ENCODE results near the gene PPAT.
"Not testable (repeated sequence)": the region's sequence is repeated elsewhere in the genome, so short reads cannot be mapped to it uniquely, and the experiment has no call there.

PPAT gene

DNA sequence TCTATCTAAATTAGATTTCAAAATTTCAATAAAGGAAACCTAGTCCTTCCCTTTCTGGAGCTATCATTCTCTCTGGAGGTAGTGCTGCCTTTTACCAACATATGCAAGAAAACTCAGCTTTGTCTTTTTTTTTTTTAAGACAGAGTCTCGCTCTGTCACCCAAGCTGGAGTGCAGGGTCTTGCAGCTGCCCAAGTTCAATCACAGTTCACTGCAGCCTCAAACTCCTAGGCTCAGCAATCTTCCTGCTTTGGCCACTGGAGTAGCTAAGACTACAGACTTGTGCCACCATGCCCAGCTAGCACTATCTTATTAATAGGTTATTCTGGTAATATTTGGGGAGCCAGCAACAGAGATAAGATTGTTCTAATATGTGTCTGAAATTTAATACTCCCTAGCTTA is 60.5 kb downstream of the PPAT start:
- DNase-seq, result no peak

DNA sequence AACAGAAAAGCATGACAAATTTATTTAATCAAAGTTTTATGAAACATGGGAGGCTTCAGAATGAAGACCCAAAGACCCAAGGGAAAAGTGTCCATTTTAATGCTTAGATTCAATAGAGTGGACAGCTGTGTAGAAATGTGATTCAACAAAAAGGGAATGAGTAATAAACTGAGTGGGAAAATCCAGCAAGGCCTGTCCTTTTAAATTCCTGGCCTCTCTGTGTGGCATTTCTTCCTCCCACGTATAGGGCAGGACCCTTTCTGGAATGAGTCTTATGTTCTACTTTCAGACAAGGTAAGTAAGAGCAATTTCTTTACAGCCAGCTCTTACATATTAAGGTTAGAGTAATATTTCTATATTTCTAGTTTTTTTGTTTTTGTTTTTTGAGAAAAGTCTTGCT is 62.6 kb downstream of the PPAT start:
- DNase-seq, result no peak

DNA sequence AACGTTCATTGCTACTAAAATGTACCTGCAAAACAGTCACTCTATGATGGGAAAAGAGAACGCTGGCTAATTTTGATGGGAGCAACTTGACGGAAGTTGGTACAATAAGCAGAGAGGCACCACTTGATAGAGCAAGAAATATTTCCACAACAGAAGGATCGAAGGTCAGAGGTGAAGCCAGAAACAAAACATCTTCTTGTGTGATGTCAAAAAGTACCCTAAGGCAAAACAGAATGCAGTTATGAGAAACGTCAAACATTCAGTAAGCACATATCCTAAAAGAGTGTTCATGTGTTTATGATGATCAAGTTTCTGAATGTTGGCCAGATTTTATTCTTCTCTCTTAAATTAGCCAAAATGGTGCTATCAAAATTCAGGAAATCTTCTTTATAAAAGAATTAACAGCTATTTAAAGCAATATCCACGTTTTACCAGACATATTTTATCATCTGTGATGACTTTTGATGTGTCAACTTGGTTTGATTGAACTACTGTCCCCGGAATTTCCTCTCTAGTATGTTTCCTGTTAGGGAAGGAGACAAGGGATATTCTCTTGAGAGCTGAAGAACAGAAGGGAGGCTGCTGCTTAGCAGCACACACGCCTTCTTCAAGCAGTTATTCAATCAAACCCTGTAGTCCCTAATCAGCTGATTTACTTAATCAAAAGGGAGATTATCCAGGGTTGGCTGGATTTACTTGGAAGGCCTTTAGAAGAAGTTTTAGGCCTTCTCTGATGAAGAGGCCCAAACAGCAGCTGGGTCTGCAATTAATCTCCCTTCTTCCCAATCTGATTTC is 63.8 kb downstream of the PPAT start:
- DNase-seq, result no peak

DNA sequence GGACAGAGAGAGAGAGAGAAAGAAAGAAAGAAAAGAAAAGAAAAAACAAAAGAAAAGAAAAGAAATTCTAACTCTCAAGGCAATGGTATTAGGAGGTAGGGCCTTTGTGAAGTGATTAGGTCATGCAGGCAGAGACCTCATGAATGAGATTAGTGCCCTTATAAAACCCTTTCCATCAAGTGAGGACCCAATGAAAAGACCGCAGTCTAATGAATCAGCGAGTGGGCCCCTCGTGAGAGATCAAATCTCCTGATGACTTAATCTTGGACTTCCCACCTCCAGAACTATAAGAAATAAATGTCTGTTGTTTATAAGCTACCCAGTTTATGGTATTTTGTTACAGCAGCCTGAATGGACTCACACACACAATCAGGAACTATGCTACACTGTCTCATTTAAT is 65.0 kb downstream of the PPAT start:
- DNase-seq, result no peak

DNA sequence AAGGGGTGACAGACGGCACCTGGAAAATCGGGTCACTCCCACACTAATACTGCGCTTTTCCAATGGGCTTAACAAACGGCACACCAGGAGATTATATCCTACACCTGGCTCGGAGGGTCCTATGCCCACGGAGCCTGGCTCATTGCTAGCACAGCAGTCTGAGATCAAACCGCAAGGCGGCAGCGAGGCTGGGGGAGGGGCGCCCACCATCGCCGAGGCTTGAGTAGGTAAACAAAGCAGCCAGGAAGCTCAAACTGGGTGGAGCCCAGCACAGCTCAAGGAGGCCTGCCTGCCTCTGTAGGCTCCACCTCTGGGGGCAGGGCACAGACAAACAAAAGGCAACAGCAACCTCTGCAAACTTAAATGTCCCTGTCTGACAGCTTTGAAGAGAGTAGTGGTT is 72.4 kb downstream of the PPAT start:
- DNase-seq, result not testable (repeated sequence)

DNA sequence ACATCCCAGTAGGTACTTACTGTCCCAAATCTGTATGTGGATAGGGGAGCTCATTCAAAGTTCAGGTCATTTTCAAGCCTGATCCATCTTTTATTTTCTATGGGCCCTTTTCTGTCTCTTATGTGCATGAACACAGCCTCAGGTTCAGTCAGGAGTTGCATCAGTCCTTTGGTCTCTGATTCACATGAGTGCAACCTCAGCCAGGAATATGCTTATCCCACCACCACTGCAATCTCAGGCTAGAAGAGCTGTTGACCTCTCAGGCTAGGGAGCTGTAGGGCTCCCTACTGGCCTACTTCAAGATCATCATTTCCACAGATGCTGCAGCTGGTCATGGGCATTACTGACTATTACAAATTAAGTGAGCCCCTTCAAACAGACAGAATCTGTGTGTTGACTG is 75.3 kb downstream of the PPAT start:
- no peak for DNase-seq

DNA sequence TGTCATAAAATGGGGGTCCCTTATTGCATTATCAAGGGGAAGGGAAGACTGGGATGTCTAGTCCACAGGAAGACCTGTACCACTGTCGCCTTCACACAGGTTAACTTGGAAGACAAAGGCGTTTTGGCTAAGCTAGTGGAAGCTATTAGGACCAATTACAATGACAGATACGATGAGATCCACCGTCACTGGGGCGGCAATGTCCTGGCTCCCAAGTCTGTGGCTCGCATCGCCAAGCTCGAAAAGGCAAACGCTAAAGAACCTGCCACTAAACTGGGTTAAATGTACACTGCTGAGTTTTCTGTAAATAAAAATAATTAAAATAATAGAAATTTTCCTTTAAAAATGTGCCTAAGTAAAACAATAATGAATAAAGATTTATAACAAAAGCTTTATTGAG is 78.8 kb downstream of the PPAT start:
- no peak for DNase-seq

DNA sequence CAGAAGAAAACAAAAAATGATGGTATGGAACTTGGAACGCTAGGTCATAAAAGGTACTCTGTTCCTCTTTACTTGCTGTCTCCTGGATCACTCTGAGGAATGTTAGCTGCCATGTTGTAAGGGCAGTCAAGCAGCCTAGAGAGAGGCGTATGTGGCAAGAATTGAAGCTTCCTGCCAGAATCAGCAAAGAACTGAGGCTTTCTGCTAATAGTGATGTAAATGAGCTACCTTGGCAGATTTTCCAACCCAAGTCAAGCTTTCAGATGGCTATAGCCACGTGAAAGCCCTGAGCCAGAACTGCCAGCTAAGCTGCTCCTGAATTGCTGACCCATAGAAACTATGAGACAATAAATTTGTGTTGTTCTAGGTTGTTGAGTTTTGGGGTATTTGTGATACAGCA is 86.8 kb downstream of the PPAT start:
- no peak for DNase-seq

DNA sequence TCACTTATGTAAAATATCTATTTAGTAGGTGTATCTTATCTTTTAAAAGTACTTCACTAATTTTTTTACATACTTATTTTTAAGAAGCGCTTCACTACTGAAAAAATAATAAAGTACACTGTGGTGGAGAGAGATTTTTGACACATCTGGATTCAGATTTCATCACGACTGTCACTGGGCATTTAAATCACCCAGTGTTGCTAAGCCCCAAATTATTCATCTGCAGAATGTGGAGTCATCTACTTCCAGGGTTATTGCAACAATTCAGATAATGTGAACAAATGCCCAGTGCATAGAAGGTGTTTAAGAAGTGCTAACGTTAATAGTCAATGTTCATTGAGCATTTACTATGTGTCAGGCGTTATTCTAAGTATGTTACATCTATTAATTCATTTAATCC is 90.0 kb downstream of the PPAT start:
- DNase-seq, result no peak
